Keratinocyte (primary cell): ENCODE results near the gene NTSR1. TPM values are rescaled to one million over a fixed set of nuclear protein-coding genes. Genes with fewer than 3 reads are reported as not detected.

ENCODE experiments used
- DNase-seq: peaks from one replicate; pipeline ENCODE4 v3.0.0-alpha.2; 2011; ENCODE audit warnings: low read depth, missing footprints, low spot score
- FAIRE-seq: peaks from 2 replicates; lab custom pipeline; 2011; peaks lifted over from hg19 to GRCh38; lab: Jason Lieb, UNC
- H2AFZ ChIP-seq: 2 replicates; pipeline ENCODE4 v1.6.0; 2012; ENCODE audit warnings: low read length, control low read depth, inconsistent platforms; ENCODE audit not compliant: control insufficient read depth
- H3K27ac ChIP-seq: 2 replicates; pipeline ENCODE4 v1.5.1; 2011; ENCODE audit warnings: low read length; ENCODE audit not compliant: control insufficient read depth, insufficient read depth
- H3K27me3 ChIP-seq: 3 replicates; pipeline ENCODE4 v1.6.0; 2011; ENCODE audit warnings: low read length; ENCODE audit not compliant: control insufficient read depth, insufficient read depth; ENCODE audit errors: extremely low read depth
- H3K36me3 ChIP-seq, 2 experiments: 2 replicates in 1 of 2; 3 replicates in 1 of 2; pipeline ENCODE4 v1.5.1; 2011; ENCODE audit warnings: low read length in 2 of 2, mild to moderate bottlenecking in 1 of 2; ENCODE audit not compliant: control insufficient read depth in 2 of 2, insufficient read depth in 2 of 2; ENCODE audit errors: extremely low read depth in 1 of 2
- H3K4me1 ChIP-seq: 3 replicates; pipeline ENCODE4 v1.5.1; 2011; ENCODE audit warnings: low read length; ENCODE audit not compliant: control insufficient read depth, insufficient read depth; ENCODE audit errors: extremely low read depth
- H3K4me2 ChIP-seq: 3 replicates; pipeline ENCODE4 v1.6.0; 2011; ENCODE audit warnings: low read depth, low read length; ENCODE audit not compliant: control insufficient read depth, insufficient read depth; ENCODE audit errors: extremely low read depth
- H3K4me3 ChIP-seq, 3 experiments: fragments of 200-600 bp in 1 of 3; sonication (generic) in 1 of 3; 2 replicates in 2 of 3; 3 replicates in 1 of 3; pipeline ENCODE4 v1.5.1; 2011 to 2016; ENCODE audit warnings: low read length in 3 of 3, mild to moderate bottlenecking in 3 of 3, control low read depth in 2 of 3, inconsistent platforms in 1 of 3, low read depth in 1 of 3, mixed read lengths in 1 of 3, mixed run types in 1 of 3, moderate library complexity in 1 of 3; ENCODE audit not compliant: control insufficient read depth in 2 of 3, insufficient read depth in 2 of 3; ENCODE audit errors: extremely low read depth in 1 of 3
- H3K79me2 ChIP-seq: 2 replicates; pipeline ENCODE4 v1.6.0; 2012; ENCODE audit warnings: low read length; ENCODE audit not compliant: control insufficient read depth, insufficient read depth
- H3K9ac ChIP-seq: 3 replicates; pipeline ENCODE4 v1.6.0; 2011; ENCODE audit warnings: low read length; ENCODE audit not compliant: control insufficient read depth, insufficient read depth; ENCODE audit errors: extremely low read depth
- H3K9me1 ChIP-seq: 3 replicates; pipeline ENCODE4 v1.6.0; 2011; ENCODE audit warnings: low read length; ENCODE audit not compliant: control insufficient read depth, insufficient read depth; ENCODE audit errors: extremely low read depth
- H3K9me3 ChIP-seq: 2 replicates; pipeline ENCODE4 v1.5.1; 2012; ENCODE audit warnings: low read depth, low read length; ENCODE audit not compliant: control insufficient read depth
- H4K20me1 ChIP-seq: 3 replicates; pipeline ENCODE4 v1.6.0; 2011; ENCODE audit warnings: low read length; ENCODE audit not compliant: control insufficient read depth, insufficient read depth; ENCODE audit errors: extremely low read depth
- EZH2 ChIP-seq: IDR thresholded peaks from one replicate; pipeline ENCODE4 v1.6.1; 2012; ENCODE audit warnings: inconsistent platforms, mild to moderate bottlenecking, low read length, moderate library complexity
- dilution Hi-C: fragments of 300-500 bp; cut with MboI; formaldehyde crosslinking; loops from one replicate; pipeline ENCODE4 v1.7.0; 2020; ENCODE audit warnings: low sequenced_read_pairs; ENCODE audit not compliant: extremely low pct_ligation_motif_present
- polyA plus RNA-seq, 5 experiments: library from polyadenylated mRNA; depleted of rRNA in 3 of 5; stranded (reverse) in 3 of 5; stranded (forward) in 1 of 5; unstranded in 1 of 5; fragments of >200 nt; gene quantifications; 1 replicate in 1 of 5; 2 replicates in 3 of 5; 3 replicates in 1 of 5; pipeline versions ENCODE4 v1.2.1 to v1.2.3, GENCODE V29; 2011 to 2012; ENCODE audit warnings: missing spikeins in 2 of 5, low read depth in 1 of 5, low replicate concordance in 1 of 5
- TF ChIP-seq, protein P1 (sequence below), 3 experiments: IDR thresholded peaks in 1 of 3; conservative IDR thresholded peaks in 1 of 3; optimal IDR thresholded peaks in 1 of 3; 2 replicates in 2 of 3; 3 replicates in 1 of 3; pipeline versions ENCODE3 to v1.5.1; 2011; ENCODE audit warnings: low read length in 3 of 3, mild to moderate bottlenecking in 3 of 3, moderate library complexity in 2 of 3, control low read depth in 1 of 3, inconsistent platforms in 1 of 3; ENCODE audit not compliant: insufficient read depth in 2 of 3; ENCODE audit errors: extremely low read depth in 1 of 3

Gene NTSR1
- polyA plus RNA-seq, 1 donor (not counting 4 experiments of a cell fraction or from before 2014, with no cell fraction given): 0.55 TPM

GRCh38 chr20:62745279-62745951 is 36.8 kb downstream of the NTSR1 start:
- no peak overlapping the region for H3K9ac ChIP-seq
- no peaks in the 10 kb centered on the region for H3K79me2 ChIP-seq
- no peaks in the 10 kb centered on the region for H3K9me1 ChIP-seq
- TF ChIP-seq, protein P1, sequence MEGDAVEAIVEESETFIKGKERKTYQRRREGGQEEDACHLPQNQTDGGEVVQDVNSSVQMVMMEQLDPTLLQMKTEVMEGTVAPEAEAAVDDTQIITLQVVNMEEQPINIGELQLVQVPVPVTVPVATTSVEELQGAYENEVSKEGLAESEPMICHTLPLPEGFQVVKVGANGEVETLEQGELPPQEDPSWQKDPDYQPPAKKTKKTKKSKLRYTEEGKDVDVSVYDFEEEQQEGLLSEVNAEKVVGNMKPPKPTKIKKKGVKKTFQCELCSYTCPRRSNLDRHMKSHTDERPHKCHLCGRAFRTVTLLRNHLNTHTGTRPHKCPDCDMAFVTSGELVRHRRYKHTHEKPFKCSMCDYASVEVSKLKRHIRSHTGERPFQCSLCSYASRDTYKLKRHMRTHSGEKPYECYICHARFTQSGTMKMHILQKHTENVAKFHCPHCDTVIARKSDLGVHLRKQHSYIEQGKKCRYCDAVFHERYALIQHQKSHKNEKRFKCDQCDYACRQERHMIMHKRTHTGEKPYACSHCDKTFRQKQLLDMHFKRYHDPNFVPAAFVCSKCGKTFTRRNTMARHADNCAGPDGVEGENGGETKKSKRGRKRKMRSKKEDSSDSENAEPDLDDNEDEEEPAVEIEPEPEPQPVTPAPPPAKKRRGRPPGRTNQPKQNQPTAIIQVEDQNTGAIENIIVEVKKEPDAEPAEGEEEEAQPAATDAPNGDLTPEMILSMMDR (optimal IDR thresholded peaks at IDR 0.05 in 1 of 3, IDR thresholded peaks at IDR 0.05 in 1 of 3, conservative IDR thresholded peaks at IDR 0.05 in 1 of 3; ENCODE audit: extremely low read depth in 1 of 3, insufficient read depth in 2 of 3, low read length in 3 of 3): no peak
- no peak for TF ChIP-seq EZH2
- no peaks in the 10 kb centered on the region for H4K20me1 ChIP-seq
- dilution Hi-C loops: no loop called here
- H3K27me3 ChIP-seq: peaks cover 3% of the 10 kb centered on the region
- H3K4me1 ChIP-seq: peaks cover 15% of the 10 kb centered on the region
- DNase-seq (no peak), FAIRE-seq (no peak)
- H3K4me3 ChIP-seq: no peak overlapping the region
- no peak overlapping the region for H3K4me2 ChIP-seq
- H3K27ac ChIP-seq: no peak overlapping the region
- H2AFZ ChIP-seq: no peak overlapping the region
- no peaks in the 10 kb centered on the region for H3K9me3 ChIP-seq
- no peaks in the 10 kb centered on the region for H3K36me3 ChIP-seq

- dilution Hi-C loops: no loop called here
- Histone ChIP-seq H3K9me1 (no peaks in the 10 kb centered on the region), H2AFZ (no peak overlapping the region), H3K9me3 (no peaks in the 10 kb centered on the region), H3K9ac (no peak overlapping the region), H3K27me3 (peaks cover 3% of the 10 kb centered on the region), H3K4me1 (peaks cover 9% of the 10 kb centered on the region), H3K4me3 (no peak overlapping the region), H3K79me2 (no peaks in the 10 kb centered on the region), H3K4me2 (no peak overlapping the region), H4K20me1 (no peaks in the 10 kb centered on the region), H3K27ac (no peak overlapping the region), H3K36me3 (no peaks in the 10 kb centered on the region)
- DNase-seq (no peak), FAIRE-seq (no peak)
- TF ChIP-seq EZH2: no peak
- TF ChIP-seq, protein P1 (optimal IDR thresholded peaks at IDR 0.05 in 1 of 3, IDR thresholded peaks at IDR 0.05 in 1 of 3, conservative IDR thresholded peaks at IDR 0.05 in 1 of 3; ENCODE audit: extremely low read depth in 1 of 3, insufficient read depth in 2 of 3, low read length in 3 of 3): no peak
Measured at GRCh38 chr20:62745952-62746288, 37.3 kb downstream of the NTSR1 start.
